Measurements from ENCODE around the gene FAM186B. TPM values are rescaled to one million over a fixed set of nuclear protein-coding genes. Genes with fewer than 3 reads are reported as not detected.

Gene FAM186B
- total and polyA plus RNA-seq, 12 donors: 0.04 to 1.5 (median 0.66) TPM

- no peak overlapping the region for H3K27ac ChIP-seq
- TF ChIP-seq CTCF (IDR thresholded peaks at IDR 0.05): no peak
- WGBS, 2 donors: 82 to 88% methylated on average over 6 of the region's 6 CpGs
- intact Hi-C loops (cut with DNase I): no loop called here
- peaks cover 0 to 46% (median 24%) of the 10 kb centered on the region in 7 donors for H3K27me3 ChIP-seq
- H3K36me3 ChIP-seq: peaks cover 0 to 3% (median 0%) of the 10 kb centered on the region in 9 donors
- H3K4me3 ChIP-seq: no peak overlapping the region
- no peak for DNase-seq
- H3K9me3 ChIP-seq: no peaks in the 10 kb centered on the region
- H3K4me1 ChIP-seq: peaks cover 0 to 36% (median 23%) of the 10 kb centered on the region in 9 donors
- no peak for ATAC-seq
These were observed 54.7 kb downstream of the FAM186B start for GRCh38 chr12:49550693-49551252.

GRCh38 chr12:49549735-49550692, 55.4 kb downstream of the FAM186B start:
- Histone ChIP-seq H3K4me1 (peaks cover 0 to 36% (median 23%) of the 10 kb centered on the region in 9 donors), H3K36me3 (no peaks in the 10 kb centered on the region), H3K27ac (no peak overlapping the region), H3K9me3 (no peaks in the 10 kb centered on the region), H3K27me3 (peaks cover 0 to 50% (median 24%) of the 10 kb centered on the region in 7 donors), H3K4me3 (peak overlapping the region in 7 of 10 donors; percentile 21 to 55 (median 46))
- no peak for DNase-seq
- no peak for TF ChIP-seq CTCF (IDR thresholded peaks at IDR 0.05)
- WGBS, 2 donors: 95 to 98% methylated on average over 28 of the region's 28 CpGs
- peak in 1 of 8 donors; percentile 2 for ATAC-seq
- intact Hi-C loops (cut with DNase I): loop anchor here in 1 of 10 donors (5.0 kb wide), 1 partner anchor 733 kb away; the partner anchor contains the start of gene CACNB3

GRCh38 chr12:49548822-49549648, 56.4 kb downstream of the FAM186B start:
- H3K36me3 ChIP-seq: no peaks in the 10 kb centered on the region
- no peaks in the 10 kb centered on the region for H3K9me3 ChIP-seq
- peaks cover 0 to 36% (median 23%) of the 10 kb centered on the region in 9 donors for H3K4me1 ChIP-seq
- intact Hi-C loops (cut with DNase I): loop anchor here in 1 of 10 donors (5.0 kb wide), 1 partner anchor 732 kb away; the partner anchor contains the start of gene CACNB3
- peak overlapping the region; percentile 21 to 55 (median 47) for H3K4me3 ChIP-seq
- ATAC-seq: peak; percentile 18 to 57 (median 42)
- 6 to 9% methylated on average over 63 to 70 of the region's 70 CpGs for WGBS, 2 donors
- H3K27me3 ChIP-seq: peaks cover 0 to 56% (median 24%) of the 10 kb centered on the region in 7 donors
- peak in 1 of 2 donors; percentile 54 for DNase-seq
- peak in 8 of 9 donors; percentile 19 to 68 (median 52) for TF ChIP-seq CTCF (IDR thresholded peaks at IDR 0.05)
- no peak overlapping the region for H3K27ac ChIP-seq

Data from heart right ventricle (tissue), 16 donors.